HEK293 (cell line): ENCODE results near the gene SQSTM1.

Experiments
- CTCF ChIA-PET: fragments of 350-600 bp; formaldehyde crosslinking; extraction: SDS; loops from one replicate; lab custom pipeline; 2021; ENCODE audit warnings: antibody characterized with exemption; lab: Yijun Ruan, JAX
- POLR2A ChIA-PET: fragments of 300-600 bp; formaldehyde crosslinking; extraction: SDS; loops from one replicate; lab custom pipeline; 2020; ENCODE audit warnings: antibody characterized with exemption, inconsistent platforms; lab: Yijun Ruan, JAX
- H3K27ac ChIP-seq: fragments of 200-500 bp; sonication (Bioruptor generic); 2 replicates; pipeline ENCODE4 v1.5.1; 2014; ENCODE audit warnings: low read depth, low read length, control low read depth, inconsistent platforms; ENCODE audit errors: extremely low read depth
- H3K36me3 ChIP-seq, 2 experiments: fragments of 200-500 bp in 1 of 2; sonication (Bioruptor generic) in 1 of 2; 1 replicate in 1 of 2; 2 replicates in 1 of 2; pipeline ENCODE4 v1.5.1; 2014 to 2017; ENCODE audit warnings: inconsistent platforms in 2 of 2, low read length in 2 of 2; ENCODE audit not compliant: control insufficient read depth in 2 of 2, insufficient read depth in 1 of 2
- H3K4me1 ChIP-seq: fragments of 200-500 bp; sonication (Bioruptor generic); 2 replicates; pipeline ENCODE4 v1.5.1; 2014; ENCODE audit warnings: mild to moderate bottlenecking, low read length, inconsistent platforms; ENCODE audit not compliant: control insufficient read depth, insufficient read depth
- H3K4me3 ChIP-seq: 2 replicates; pipeline ENCODE4 v1.5.1; 2011; ENCODE audit warnings: low read depth, mild to moderate bottlenecking, control low read depth, low read length, moderate library complexity
- H3K9me3 ChIP-seq: fragments of 200-500 bp; sonication (Bioruptor generic); 2 replicates; pipeline ENCODE4 v1.5.1; 2014; ENCODE audit warnings: low read depth, low read length, inconsistent platforms; ENCODE audit not compliant: control insufficient read depth, insufficient read depth
- HOXD13 ChIP-seq: sonication (generic); formaldehyde crosslinking; IDR thresholded peaks from 2 replicates; pipeline ENCODE4 v1.8.0; 2022; ENCODE audit warnings: missing genetic modification reagents, borderline replicate concordance
- MEIS1 ChIP-seq: sonication (generic); formaldehyde crosslinking; IDR thresholded peaks from 2 replicates; pipeline ENCODE4 v1.8.1; 2022; ENCODE audit warnings: missing genetic modification reagents, mild to moderate bottlenecking, borderline replicate concordance
- ZBTB21 ChIP-seq: fragments of 450-650 bp; formaldehyde crosslinking; IDR thresholded peaks from 2 replicates; pipeline ENCODE4 v1.5.1; 2017; ENCODE audit warnings: missing biosample characterization, missing genetic modification characterization
- ZBTB7A ChIP-seq: fragments of 450-650 bp; formaldehyde crosslinking; IDR thresholded peaks from 2 replicates; pipeline ENCODE4 v1.5.1; 2016; ENCODE audit warnings: low read depth, missing biosample characterization, missing genetic modification characterization
- ZNF132 ChIP-seq: fragments of 450-650 bp; formaldehyde crosslinking; IDR thresholded peaks from 2 replicates; pipeline ENCODE4 v1.5.1; 2017; ENCODE audit warnings: missing biosample characterization, missing genetic modification characterization, borderline replicate concordance
- ZNF302 ChIP-seq: fragments of 450-650 bp; formaldehyde crosslinking; IDR thresholded peaks from 2 replicates; pipeline ENCODE4 v1.5.1; 2016; ENCODE audit warnings: missing biosample characterization, missing genetic modification characterization, low read depth
- ZNF416 ChIP-seq: fragments of 450-650 bp; formaldehyde crosslinking; IDR thresholded peaks from 2 replicates; pipeline ENCODE4 v1.5.1; 2016; ENCODE audit warnings: missing biosample characterization, missing genetic modification characterization
- ZNF501 ChIP-seq: fragments of 450-650 bp; formaldehyde crosslinking; IDR thresholded peaks from 2 replicates; pipeline ENCODE4 v1.5.1; 2016; ENCODE audit warnings: missing biosample characterization, missing genetic modification characterization
- ZNF510 ChIP-seq: fragments of 450-650 bp; formaldehyde crosslinking; IDR thresholded peaks from 2 replicates; pipeline ENCODE4 v1.5.1; 2018; ENCODE audit warnings: mild to moderate bottlenecking, missing genetic modification characterization, missing biosample characterization; ENCODE audit not compliant: insufficient replicate concordance
- ZNF621 ChIP-seq: fragments of 450-650 bp; formaldehyde crosslinking; IDR thresholded peaks from 2 replicates; pipeline ENCODE4 v1.5.1; 2017; ENCODE audit warnings: missing biosample characterization, missing genetic modification characterization
- ZNF623 ChIP-seq: fragments of 450-650 bp; formaldehyde crosslinking; IDR thresholded peaks from 2 replicates; pipeline ENCODE4 v1.5.1; 2016; ENCODE audit warnings: missing biosample characterization, missing genetic modification characterization
- ZNF670 ChIP-seq: fragments of 450-650 bp; formaldehyde crosslinking; IDR thresholded peaks from 2 replicates; pipeline ENCODE4 v1.5.1; 2016; ENCODE audit warnings: missing biosample characterization, missing genetic modification characterization, low read depth
- ZNF692 ChIP-seq: fragments of 450-650 bp; formaldehyde crosslinking; IDR thresholded peaks from 2 replicates; pipeline ENCODE4 v1.5.1; 2016; ENCODE audit warnings: missing biosample characterization, missing genetic modification characterization
- ZNF701 ChIP-seq: fragments of 450-650 bp; formaldehyde crosslinking; IDR thresholded peaks from 2 replicates; pipeline ENCODE4 v1.5.1; 2016; ENCODE audit warnings: missing biosample characterization, missing genetic modification characterization
- ZNF843 ChIP-seq: fragments of 450-650 bp; formaldehyde crosslinking; IDR thresholded peaks from 2 replicates; pipeline ENCODE4 v1.5.1; 2016; ENCODE audit warnings: missing biosample characterization, missing genetic modification characterization
- ZSCAN16 ChIP-seq: fragments of 450-650 bp; formaldehyde crosslinking; IDR thresholded peaks from 2 replicates; pipeline ENCODE4 v1.5.1; 2016; ENCODE audit warnings: missing biosample characterization, missing genetic modification characterization
- ZSCAN5A ChIP-seq: fragments of 450-650 bp; formaldehyde crosslinking; IDR thresholded peaks from 2 replicates; pipeline ENCODE4 v1.5.1; 2016; ENCODE audit warnings: missing biosample characterization, missing genetic modification characterization
- TF ChIP-seq, protein P1 (sequence below): fragments of 450-650 bp; formaldehyde crosslinking; IDR thresholded peaks from 2 replicates; pipeline ENCODE4 v1.5.1; 2017; ENCODE audit warnings: missing biosample characterization, missing genetic modification characterization
- TF ChIP-seq, protein P2 (sequence below): fragments of 450-650 bp; formaldehyde crosslinking; IDR thresholded peaks from 2 replicates; pipeline ENCODE4 v1.5.1; 2016; ENCODE audit warnings: missing biosample characterization, missing genetic modification characterization

Gene SQSTM1

DNA sequence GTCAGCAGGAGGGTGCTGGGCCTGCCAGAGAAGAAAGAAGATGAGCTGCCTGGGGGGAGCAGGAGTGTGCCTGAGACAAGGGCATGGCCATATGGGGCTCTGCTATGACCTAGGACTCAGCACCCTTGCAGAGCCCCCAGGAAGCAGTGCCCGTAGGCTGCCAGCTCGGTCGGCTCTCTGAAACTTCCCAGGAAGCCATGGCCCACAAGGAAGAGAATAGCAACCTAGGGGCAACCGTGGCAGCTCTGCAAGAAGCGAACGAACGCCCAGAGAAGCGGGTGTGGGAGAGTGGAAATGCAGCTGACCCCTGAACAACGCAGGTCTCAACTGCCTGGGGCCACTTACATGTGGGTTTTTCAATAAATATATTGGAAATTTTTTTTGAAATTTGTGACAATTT, 37.6 kb upstream of the SQSTM1 start:
- H3K4me1 ChIP-seq = no peaks in the 10 kb centered on the region
- no peak overlapping the region for H3K4me3 ChIP-seq
- ChIA-PET POLR2A (interaction anchor here (1.2 kb wide), 1 partner anchor 23 kb away, joined by 3 read pairs; no protein-coding TSS in a partner anchor), CTCF (interaction anchor here (0.6 to 1.0 kb wide), 3 partner anchors 20 to 119 kb away, joined by 3 to 7 read pairs (median 3); no protein-coding TSS in a partner anchor)
- no peaks in the 10 kb centered on the region for H3K9me3 ChIP-seq
- peaks cover 4 to 27% of the 10 kb centered on the region in 2 experiments; a peak in 2 of 3 replicates for H3K36me3 ChIP-seq
- H3K27ac ChIP-seq = no peak overlapping the region
- TF ChIP-seq ZNF621 (tag by site-specific recombination) = no peak
- no peak for TF ChIP-seq ZNF501 (tag by site-specific recombination)
- TF ChIP-seq ZNF510 (tag by site-specific recombination) = no peak
- no peak for TF ChIP-seq ZSCAN5A (tag by site-specific recombination)
- no peak for TF ChIP-seq ZBTB7A (tag by site-specific recombination)
- no peak for TF ChIP-seq ZNF132 (tag by site-specific recombination)
- no peak for TF ChIP-seq ZNF416
- no peak for TF ChIP-seq HOXD13 (CRISPR knock-in tag)
- no peak for TF ChIP-seq ZNF701
- TF ChIP-seq ZNF623 (tag by site-specific recombination) = no peak
- no peak for TF ChIP-seq ZNF843 (tag by site-specific recombination)
- TF ChIP-seq, protein P1, sequence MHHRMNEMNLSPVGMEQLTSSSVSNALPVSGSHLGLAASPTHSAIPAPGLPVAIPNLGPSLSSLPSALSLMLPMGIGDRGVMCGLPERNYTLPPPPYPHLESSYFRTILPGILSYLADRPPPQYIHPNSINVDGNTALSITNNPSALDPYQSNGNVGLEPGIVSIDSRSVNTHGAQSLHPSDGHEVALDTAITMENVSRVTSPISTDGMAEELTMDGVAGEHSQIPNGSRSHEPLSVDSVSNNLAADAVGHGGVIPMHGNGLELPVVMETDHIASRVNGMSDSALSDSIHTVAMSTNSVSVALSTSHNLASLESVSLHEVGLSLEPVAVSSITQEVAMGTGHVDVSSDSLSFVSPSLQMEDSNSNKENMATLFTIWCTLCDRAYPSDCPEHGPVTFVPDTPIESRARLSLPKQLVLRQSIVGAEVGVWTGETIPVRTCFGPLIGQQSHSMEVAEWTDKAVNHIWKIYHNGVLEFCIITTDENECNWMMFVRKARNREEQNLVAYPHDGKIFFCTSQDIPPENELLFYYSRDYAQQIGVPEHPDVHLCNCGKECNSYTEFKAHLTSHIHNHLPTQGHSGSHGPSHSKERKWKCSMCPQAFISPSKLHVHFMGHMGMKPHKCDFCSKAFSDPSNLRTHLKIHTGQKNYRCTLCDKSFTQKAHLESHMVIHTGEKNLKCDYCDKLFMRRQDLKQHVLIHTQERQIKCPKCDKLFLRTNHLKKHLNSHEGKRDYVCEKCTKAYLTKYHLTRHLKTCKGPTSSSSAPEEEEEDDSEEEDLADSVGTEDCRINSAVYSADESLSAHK = no peak
- TF ChIP-seq ZBTB21 (tag by site-specific recombination) = no peak
- TF ChIP-seq, protein P2, sequence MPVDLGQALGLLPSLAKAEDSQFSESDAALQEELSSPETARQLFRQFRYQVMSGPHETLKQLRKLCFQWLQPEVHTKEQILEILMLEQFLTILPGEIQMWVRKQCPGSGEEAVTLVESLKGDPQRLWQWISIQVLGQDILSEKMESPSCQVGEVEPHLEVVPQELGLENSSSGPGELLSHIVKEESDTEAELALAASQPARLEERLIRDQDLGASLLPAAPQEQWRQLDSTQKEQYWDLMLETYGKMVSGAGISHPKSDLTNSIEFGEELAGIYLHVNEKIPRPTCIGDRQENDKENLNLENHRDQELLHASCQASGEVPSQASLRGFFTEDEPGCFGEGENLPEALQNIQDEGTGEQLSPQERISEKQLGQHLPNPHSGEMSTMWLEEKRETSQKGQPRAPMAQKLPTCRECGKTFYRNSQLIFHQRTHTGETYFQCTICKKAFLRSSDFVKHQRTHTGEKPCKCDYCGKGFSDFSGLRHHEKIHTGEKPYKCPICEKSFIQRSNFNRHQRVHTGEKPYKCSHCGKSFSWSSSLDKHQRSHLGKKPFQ = no peak
- TF ChIP-seq MEIS1 (CRISPR knock-in tag) = no peak

- Histone ChIP-seq H3K36me3 (peaks cover 0 to 5% of the 10 kb centered on the region in 2 experiments; a peak in 1 of 3 replicates), H3K27ac (no peak overlapping the region), H3K9me3 (no peaks in the 10 kb centered on the region), H3K4me1 (no peaks in the 10 kb centered on the region), H3K4me3 (no peak overlapping the region)
- ChIA-PET POLR2A (interaction anchor here (1.6 kb wide), 1 partner anchor 24 kb away, joined by 4 read pairs; no protein-coding TSS in a partner anchor), CTCF (no interaction called here)
- TF ChIP-seq ZNF670 (tag by site-specific recombination) = no peak
- TF ChIP-seq ZSCAN16 (tag by site-specific recombination) = no peak
- 0 out of 2 replicates have a peak, but pooled peaks have one; percentile 22 for TF ChIP-seq ZNF692 (tag by site-specific recombination)
- TF ChIP-seq ZNF302 (tag by site-specific recombination) = no peak
These were observed 33.8 kb upstream of the SQSTM1 start for GRCh38 chr5:179786861-179787260.
